Adrenal gland (tissue), 12 donors: Measurements from ENCODE around the gene FGF12. TPM values are rescaled to one million over a fixed set of nuclear protein-coding genes. Genes with fewer than 3 reads are reported as not detected.

Source experiments
- DNase-seq, 7 donors: peaks; one replicate each; pipeline ENCODE4 v3.0.0-alpha.2; 2019 to 2020
- H3K27ac ChIP-seq, 5 donors: fragments of 200-600 bp; sonication (generic) in 4 of 5; 1 replicate in 3 of 5; 2 replicates in 2 of 5; pipeline versions ENCODE4 v1.5.1 to v1.8.0; 2016 to 2020; ENCODE audit warnings: mild to moderate bottlenecking in 1 of 5
- H3K27me3 ChIP-seq: fragments of 200-600 bp; 2 replicates; pipeline ENCODE4 v1.8.0; 2021
- H3K36me3 ChIP-seq, 2 donors: fragments of 200-600 bp; replicated peaks in 1 of 2; 1 replicate in 1 of 2; 2 replicates in 1 of 2; pipeline versions ENCODE4 v1.5.1 to v1.8.0; 2018 to 2022
- H3K4me1 ChIP-seq, 2 donors: fragments of 200-600 bp; replicated peaks in 1 of 2; 1 replicate in 1 of 2; 2 replicates in 1 of 2; pipeline versions ENCODE4 v1.5.1 to v1.8.0; 2018 to 2021
- H3K4me3 ChIP-seq, 4 donors: fragments of 200-600 bp; sonication (generic) in 3 of 4; one replicate each; pipeline ENCODE4 v1.5.1; 2016 to 2018
- H3K9me3 ChIP-seq, 3 donors: fragments of 200-600 bp; sonication (generic) in 1 of 3; replicated peaks in 1 of 3; 1 replicate in 2 of 3; 2 replicates in 1 of 3; pipeline versions ENCODE4 v1.5.1 to v1.8.0; 2016 to 2021
- POLR2A ChIP-seq, 2 donors: fragments of 450-650 bp; IDR thresholded peaks; one replicate each; pipeline ENCODE4 v1.6.1; 2017; ENCODE audit warnings: antibody characterized with exemption in 2 of 2, mild to moderate bottlenecking in 2 of 2, moderate library complexity in 1 of 2
- WGBS, 4 donors: extraction: QIAGEN DNeasy Blood & Tissue Kit in 2 of 4; methylation state at CpG; one replicate each; pipeline versions ENCODE4 v1.1.5 to v1.1.7; 2013 to 2017; 5-methylcytosine and 5-hydroxymethylcytosine counted together
- intact Hi-C, 2 donors: fragments of 100-400 bp; cut with DNase I; formaldehyde crosslinking; loops; one replicate each; pipeline versions ENCODE4 v1.14.1 to v1.15.0; 2022 to 2023
- polyA plus RNA-seq, 3 donors: library from polyadenylated mRNA; stranded (reverse); fragments of 200-250 nt in 2 of 3; fragments of 350-450 nt in 1 of 3; fragmentation: Illumina TruSeq in 1 of 3; extraction: RNeasy Lipid Tissue Mini Kit (QIAGEN cat#74804) in 1 of 3; gene quantifications; one replicate each; pipeline ENCODE4 v1.2.3, GENCODE V29; 2013 to 2014
- total RNA-seq, 9 donors: library from RNA; depleted of rRNA in 4 of 9; stranded (reverse); fragments of >200 nt in 4 of 9; fragments of 120-200 nt in 1 of 9; fragmentation: NEBNext Ultra II Directional in 1 of 9; extraction: Animal tissue kit (Norgen Biotek cat#: 25700) in 1 of 9; gene quantifications; one replicate each; pipeline versions ENCODE4 v1.1.0 to v1.2.4, GENCODE V29; 2013 to 2023
- TF ChIP-seq, protein P1 (sequence below), 6 experiments: fragments of 450-650 bp in 4 of 6; fragments of 200-600 bp in 2 of 6; sonication (generic) in 1 of 6; IDR thresholded peaks; 1 replicate in 5 of 6; 2 replicates in 1 of 6; pipeline versions ENCODE4 v1.5.1 to v1.8.0; 2016 to 2021; ENCODE audit warnings: antibody characterized with exemption in 6 of 6, mild to moderate bottlenecking in 2 of 6, moderate library complexity in 1 of 6
- donor health status: healthy with polysubstance abuse.
- donor health status: Bipolar disorder and iron deficiency.
- donor health status: DM: yes; HTN: yes; CAD: no.
- donor health status: DM: no; HTN: no; CAD: no.
- donor health status: DM: no; HTN: no; CAD: no.
- donor health status: DM: yes; HTN: yes; CAD: no.

FGF12 gene
- total and polyA plus RNA-seq, 12 donors = 23.3 to 286 (median 81.3) TPM

DNA sequence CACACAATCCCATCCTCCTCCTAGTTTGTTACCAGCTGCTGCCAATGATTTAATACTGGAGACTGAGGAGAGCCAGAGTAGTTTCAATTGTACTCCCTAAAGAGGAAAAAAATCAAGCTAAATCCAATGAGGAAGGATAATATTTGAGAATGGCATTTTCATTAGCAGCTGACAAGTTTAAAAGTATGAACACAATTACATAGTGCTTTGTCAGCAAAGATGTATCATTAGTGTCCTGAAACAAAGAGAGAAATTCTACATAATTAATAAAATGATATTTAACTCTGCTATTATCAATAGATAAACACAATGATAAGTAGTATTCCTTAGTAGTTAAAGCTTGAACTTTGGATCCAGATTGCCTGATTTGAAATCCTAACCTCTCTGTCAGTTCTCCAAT lies 163.9 kb downstream of the FGF12 start:
- no peaks in the 10 kb centered on the region for H3K27me3 ChIP-seq
- no peak overlapping the region for H3K4me3 ChIP-seq
- no peaks in the 10 kb centered on the region for H3K9me3 ChIP-seq
- no peak for TF ChIP-seq POLR2A (IDR thresholded peaks at IDR 0.05)
- TF ChIP-seq, protein P1, sequence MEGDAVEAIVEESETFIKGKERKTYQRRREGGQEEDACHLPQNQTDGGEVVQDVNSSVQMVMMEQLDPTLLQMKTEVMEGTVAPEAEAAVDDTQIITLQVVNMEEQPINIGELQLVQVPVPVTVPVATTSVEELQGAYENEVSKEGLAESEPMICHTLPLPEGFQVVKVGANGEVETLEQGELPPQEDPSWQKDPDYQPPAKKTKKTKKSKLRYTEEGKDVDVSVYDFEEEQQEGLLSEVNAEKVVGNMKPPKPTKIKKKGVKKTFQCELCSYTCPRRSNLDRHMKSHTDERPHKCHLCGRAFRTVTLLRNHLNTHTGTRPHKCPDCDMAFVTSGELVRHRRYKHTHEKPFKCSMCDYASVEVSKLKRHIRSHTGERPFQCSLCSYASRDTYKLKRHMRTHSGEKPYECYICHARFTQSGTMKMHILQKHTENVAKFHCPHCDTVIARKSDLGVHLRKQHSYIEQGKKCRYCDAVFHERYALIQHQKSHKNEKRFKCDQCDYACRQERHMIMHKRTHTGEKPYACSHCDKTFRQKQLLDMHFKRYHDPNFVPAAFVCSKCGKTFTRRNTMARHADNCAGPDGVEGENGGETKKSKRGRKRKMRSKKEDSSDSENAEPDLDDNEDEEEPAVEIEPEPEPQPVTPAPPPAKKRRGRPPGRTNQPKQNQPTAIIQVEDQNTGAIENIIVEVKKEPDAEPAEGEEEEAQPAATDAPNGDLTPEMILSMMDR (IDR thresholded peaks at IDR 0.05) = no peak
- no peak for DNase-seq
- no peaks in the 10 kb centered on the region for H3K4me1 ChIP-seq
- no peaks in the 10 kb centered on the region for H3K36me3 ChIP-seq
- no peak overlapping the region for H3K27ac ChIP-seq
- intact Hi-C loops = loop anchor here in 1 of 2 donors (10.0 kb wide), 1 partner anchor 241 kb away; no protein-coding TSS in a partner anchor

DNA sequence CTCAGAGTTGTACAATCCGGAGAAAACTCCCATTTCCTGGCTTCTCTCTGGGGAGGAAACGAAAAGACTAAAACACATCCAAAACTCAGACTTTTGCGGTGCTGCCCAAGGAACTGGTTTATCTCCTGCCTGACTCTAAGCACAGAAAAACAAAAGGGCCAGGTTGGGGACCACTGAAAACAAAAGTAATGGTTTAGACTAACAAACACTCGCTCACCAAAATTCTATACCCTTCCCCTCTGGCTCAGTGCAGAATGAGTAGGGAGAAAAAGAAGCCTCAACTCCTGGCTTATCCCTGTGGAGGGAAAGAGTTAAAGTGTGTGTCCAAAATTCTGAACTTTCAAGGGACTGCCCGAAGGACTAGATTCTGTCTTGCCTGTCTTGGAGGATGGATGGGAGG lies 173.6 kb downstream of the FGF12 start:
- WGBS, 4 donors = 67 to 82% (median 73%) methylated on average over 5 of the region's 5 CpGs

DNA sequence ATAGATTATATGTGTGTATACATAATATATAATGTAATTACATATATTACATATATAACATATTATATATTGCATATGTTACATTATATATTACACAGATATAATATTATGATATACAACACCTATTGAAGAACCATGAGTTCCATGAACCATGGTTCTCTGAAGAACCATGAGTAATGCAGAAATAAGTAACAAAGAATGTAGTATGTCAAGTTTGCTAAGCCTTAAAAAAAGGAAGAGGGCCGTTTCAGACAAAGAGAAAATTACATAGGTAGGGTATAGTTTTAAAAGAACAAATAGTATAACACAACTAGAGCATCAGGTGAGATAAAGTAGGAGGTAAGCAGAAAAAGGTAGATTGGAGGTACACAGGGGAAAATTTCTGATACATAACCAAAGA lies 177.0 kb downstream of the FGF12 start:
- Histone ChIP-seq H3K27ac (no peak overlapping the region), H3K9me3 (no peaks in the 10 kb centered on the region)
- intact Hi-C loops = no loop called here

More for the DNA sequence above, 173.6 kb downstream of the FGF12 start:
- H3K4me3 ChIP-seq = no peak overlapping the region
- no peaks in the 10 kb centered on the region for H3K36me3 ChIP-seq
- intact Hi-C loops = no loop called here
- no peaks in the 10 kb centered on the region for H3K4me1 ChIP-seq
- H3K27me3 ChIP-seq = peaks cover 5% of the 10 kb centered on the region
- no peaks in the 10 kb centered on the region for H3K9me3 ChIP-seq
- TF ChIP-seq, protein P1 (IDR thresholded peaks at IDR 0.05) = no peak
- TF ChIP-seq POLR2A (IDR thresholded peaks at IDR 0.05) = no peak
- DNase-seq = no peak
- H3K27ac ChIP-seq = no peak overlapping the region

DNA sequence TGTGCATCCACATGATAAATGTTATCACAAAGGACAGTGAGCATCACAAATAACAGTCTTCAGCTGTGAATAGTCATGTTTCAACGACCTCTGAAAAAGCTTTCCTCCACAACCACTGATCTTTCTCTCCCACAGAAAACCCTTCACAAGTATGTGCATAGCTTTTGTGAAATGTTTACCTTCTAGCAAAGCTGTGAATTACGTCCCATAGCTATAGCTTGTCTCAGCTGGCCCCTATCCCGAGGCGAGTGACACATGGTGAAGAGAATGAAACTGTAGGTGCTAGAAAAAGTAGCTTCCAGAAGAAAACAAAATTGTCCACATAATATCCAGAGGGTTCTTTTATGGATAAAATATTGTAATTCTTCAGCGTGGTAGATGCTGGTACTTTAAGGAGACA lies 182.0 kb downstream of the FGF12 start:
- no peak overlapping the region for H3K4me3 ChIP-seq
- DNase-seq = no peak
- no peaks in the 10 kb centered on the region for H3K4me1 ChIP-seq
- no peak overlapping the region for H3K27ac ChIP-seq
- H3K27me3 ChIP-seq = no peaks in the 10 kb centered on the region
- no peaks in the 10 kb centered on the region for H3K9me3 ChIP-seq
- 44 to 59% (median 47%) methylated on average over 5 of the region's 5 CpGs for WGBS, 4 donors
- TF ChIP-seq POLR2A (IDR thresholded peaks at IDR 0.05) = no peak
- intact Hi-C loops = no loop called here
- no peaks in the 10 kb centered on the region for H3K36me3 ChIP-seq

More for the DNA sequence above, 177.0 kb downstream of the FGF12 start:
- no peak overlapping the region for H3K4me3 ChIP-seq
- WGBS, 4 donors = 32 to 53% (median 41%) methylated on average over 1 of the region's 1 CpG
- no peaks in the 10 kb centered on the region for H3K27me3 ChIP-seq
- no peak for TF ChIP-seq POLR2A (IDR thresholded peaks at IDR 0.05)
- TF ChIP-seq, protein P1 (IDR thresholded peaks at IDR 0.05) = no peak
- H3K4me1 ChIP-seq = no peaks in the 10 kb centered on the region
- no peak for DNase-seq
- no peaks in the 10 kb centered on the region for H3K36me3 ChIP-seq

DNA sequence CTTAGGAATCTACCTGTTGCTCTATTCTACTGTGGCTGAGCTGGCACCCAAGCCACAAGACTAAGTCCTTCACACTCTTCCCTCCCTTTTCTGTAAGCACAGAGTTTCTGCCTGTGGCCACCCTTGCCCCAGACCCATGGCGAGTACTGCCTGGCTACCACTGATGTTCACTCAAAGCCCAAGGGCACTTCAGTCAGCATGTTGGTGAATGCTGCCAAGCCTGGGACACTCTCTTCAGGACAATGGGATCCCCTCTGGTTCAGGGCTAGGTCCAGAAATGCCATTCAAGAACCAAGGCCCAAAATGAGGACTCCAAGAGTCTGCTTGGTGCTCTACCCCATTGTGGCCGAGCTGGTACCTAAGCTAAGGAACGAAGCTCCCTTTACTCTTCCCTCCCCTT lies 184.2 kb downstream of the FGF12 start:
- no peak for DNase-seq
- Histone ChIP-seq H3K27me3 (no peaks in the 10 kb centered on the region), H3K9me3 (no peaks in the 10 kb centered on the region), H3K36me3 (no peaks in the 10 kb centered on the region), H3K27ac (no peak overlapping the region), H3K4me1 (no peaks in the 10 kb centered on the region), H3K4me3 (no peak overlapping the region)
- TF ChIP-seq, protein P1 (IDR thresholded peaks at IDR 0.05) = no peak
- TF ChIP-seq POLR2A (IDR thresholded peaks at IDR 0.05) = no peak
- 79 to 88% (median 86%) methylated on average over 2 to 3 of the region's 3 CpGs for WGBS, 4 donors
- intact Hi-C loops = no loop called here
